Neural cell (in vitro differentiated cells): ENCODE measurements around the gene AP3B1.

Source experiments
- RAD21 ChIP-seq: fragments of 450-650 bp; conservative IDR thresholded peaks from 2 replicates; pipeline ENCODE4 v1.6.1; 2014; ENCODE audit warnings: antibody characterized with exemption, mild to moderate bottlenecking, moderate library complexity
- TAF1 ChIP-seq: IDR thresholded peaks from 2 replicates; pipeline ENCODE4 v1.6.1; 2012; ENCODE audit warnings: low read depth
- TF ChIP-seq, protein P1 (sequence below): fragments of 450-650 bp; IDR thresholded peaks from 2 replicates; pipeline ENCODE4 v1.5.1; 2014; ENCODE audit warnings: antibody characterized with exemption, mild to moderate bottlenecking, moderate library complexity; ENCODE audit not compliant: poor library complexity, severe bottlenecking

DNA sequence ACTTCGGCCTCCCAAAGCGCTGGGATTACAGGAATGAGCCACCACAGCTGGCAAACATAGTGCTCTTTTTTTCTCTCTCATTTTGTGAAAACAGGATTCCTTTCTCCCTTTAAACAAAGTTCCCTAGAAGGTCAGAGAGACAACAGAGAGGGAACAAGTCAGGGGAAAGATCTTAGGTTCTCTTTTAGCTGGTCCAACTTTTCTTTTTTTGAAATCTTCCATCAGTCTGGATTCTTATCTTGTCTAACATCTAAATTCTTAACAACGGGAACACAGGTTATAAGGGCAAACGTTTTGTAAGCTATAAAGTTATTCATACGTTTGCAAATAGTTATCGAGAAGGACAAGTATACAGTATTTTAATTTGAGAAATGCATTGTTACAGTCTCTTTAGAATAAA is 294.3 kb downstream of the AP3B1 start:
- TF ChIP-seq RAD21 (no peak), TAF1 (no peak)
- TF ChIP-seq, protein P1, sequence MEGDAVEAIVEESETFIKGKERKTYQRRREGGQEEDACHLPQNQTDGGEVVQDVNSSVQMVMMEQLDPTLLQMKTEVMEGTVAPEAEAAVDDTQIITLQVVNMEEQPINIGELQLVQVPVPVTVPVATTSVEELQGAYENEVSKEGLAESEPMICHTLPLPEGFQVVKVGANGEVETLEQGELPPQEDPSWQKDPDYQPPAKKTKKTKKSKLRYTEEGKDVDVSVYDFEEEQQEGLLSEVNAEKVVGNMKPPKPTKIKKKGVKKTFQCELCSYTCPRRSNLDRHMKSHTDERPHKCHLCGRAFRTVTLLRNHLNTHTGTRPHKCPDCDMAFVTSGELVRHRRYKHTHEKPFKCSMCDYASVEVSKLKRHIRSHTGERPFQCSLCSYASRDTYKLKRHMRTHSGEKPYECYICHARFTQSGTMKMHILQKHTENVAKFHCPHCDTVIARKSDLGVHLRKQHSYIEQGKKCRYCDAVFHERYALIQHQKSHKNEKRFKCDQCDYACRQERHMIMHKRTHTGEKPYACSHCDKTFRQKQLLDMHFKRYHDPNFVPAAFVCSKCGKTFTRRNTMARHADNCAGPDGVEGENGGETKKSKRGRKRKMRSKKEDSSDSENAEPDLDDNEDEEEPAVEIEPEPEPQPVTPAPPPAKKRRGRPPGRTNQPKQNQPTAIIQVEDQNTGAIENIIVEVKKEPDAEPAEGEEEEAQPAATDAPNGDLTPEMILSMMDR = no peak
